Fibroblast of peridontal ligament (primary cell): ENCODE data around the gene CTNNA2.

ENCODE experiments used
- DNase-seq: peaks from one replicate; pipeline ENCODE4 v3.0.0-alpha.2; 2010; ENCODE audit errors: extremely low read depth

CTNNA2 gene

DNA sequence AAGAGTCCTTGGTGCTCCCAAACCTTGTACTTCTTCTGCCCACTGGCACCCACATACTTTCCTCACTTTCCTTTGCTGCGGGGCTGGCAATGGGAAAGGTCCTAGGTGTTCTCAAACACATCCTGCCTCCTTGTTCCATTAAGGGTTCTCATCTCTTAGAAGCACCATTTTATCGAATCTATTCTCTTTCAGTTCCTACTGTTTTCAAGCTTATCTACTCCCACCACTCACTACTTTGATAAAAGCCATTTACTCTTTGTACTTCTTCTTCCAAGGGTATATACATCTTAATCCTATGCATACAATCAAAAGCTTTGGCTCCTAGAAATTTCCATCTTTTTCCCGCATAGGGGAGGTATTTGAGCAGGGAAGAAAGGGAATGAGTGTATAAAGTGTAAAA lies 868.8 kb downstream of the CTNNA2 start:
- DNase-seq = no peak

DNA sequence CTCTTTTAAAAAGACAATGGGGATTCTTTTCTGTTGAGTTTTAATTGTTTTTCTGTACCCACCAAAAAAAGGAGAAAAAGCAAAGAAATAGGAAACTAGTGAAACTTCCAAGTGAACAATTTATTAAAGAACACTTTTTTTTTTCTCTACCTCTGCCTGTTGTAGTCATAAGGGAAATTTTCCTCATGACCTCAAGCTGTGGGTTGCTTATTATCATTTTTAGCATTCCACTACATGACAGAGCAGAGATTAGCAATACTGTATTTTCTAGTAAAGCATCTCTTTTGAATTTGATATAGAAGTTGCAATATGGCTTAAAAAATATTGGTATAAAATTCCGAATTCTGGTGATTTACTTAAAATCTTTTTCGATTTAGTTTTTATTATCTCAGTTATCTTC lies 879.6 kb downstream of the CTNNA2 start:
- peak; percentile 11 for DNase-seq

DNA sequence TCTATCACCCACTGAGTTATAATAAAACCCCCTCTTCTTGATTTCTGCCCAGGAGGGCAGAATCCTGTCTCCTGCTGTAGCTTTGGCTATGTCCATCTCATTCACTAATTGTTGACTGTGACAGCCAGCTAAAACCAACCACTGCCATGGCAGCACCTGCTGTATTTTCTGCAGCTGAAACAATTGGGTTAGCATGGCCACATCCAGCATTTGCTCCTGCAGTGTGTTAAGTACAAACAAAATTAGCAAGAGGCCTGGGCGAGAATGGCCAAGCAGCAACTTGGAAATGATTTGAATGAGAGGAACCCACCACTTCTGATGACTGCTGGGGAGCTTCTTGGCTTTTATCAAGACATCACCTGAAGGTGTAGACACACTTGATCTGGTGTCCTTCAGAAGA lies 881.1 kb downstream of the CTNNA2 start:
- DNase-seq = no peak

DNA sequence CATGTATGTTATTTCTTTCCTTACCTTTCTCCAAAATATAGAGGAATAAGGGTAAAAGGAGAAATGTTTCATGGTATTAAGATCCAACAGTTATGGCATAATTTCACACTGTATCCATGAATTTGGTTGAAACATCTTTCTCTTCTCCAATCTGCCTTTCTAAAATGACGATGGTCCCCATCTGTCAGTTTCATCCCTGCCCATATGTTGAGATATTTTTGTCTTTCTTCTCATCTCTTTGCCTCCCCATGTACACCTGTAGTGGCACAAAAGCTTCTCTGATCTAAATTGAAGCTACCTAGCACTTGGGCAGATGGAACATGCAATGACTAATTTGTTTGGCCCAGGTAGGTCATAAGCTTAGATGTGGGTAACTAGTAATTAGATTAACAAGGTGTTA lies 882.4 kb downstream of the CTNNA2 start:
- DNase-seq = no peak

DNA sequence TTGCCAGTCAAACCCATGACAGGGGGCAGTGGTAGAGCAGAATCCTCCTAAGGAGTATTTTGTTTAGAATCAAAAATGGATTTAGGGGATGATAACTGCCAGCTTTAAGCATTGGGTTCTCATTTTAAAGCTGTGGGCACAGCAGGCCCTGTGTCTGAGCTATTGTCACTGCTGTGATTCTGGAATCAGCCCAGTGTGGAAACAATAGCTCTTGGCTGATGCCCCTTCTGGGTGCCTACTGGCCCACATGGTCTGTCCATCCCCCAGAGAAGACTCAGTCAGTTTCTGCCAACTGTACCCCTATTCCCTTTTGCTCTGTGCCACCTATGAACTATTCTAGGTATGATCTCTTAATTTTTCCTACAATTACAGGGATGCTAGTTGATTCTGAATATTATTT lies 883.4 kb downstream of the CTNNA2 start:
- DNase-seq = no peak

DNA sequence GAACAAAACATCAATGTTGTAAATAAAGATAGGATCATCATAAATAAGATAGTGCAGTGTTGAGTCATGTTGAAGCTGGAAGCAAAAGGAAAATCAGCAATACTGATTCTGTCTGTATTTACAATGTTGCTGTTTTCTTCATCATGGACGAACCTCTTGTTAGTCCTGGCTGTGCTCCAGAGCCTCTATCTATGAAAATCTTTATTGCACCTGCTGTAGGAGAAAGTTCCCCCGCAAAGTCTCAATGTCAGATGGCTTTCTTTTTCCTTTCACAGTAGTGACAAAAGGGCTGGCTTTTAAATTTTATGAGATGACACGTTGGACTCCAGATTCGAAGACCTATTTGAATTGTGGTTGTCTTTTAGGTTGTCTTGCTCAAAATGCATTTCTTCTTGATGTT lies 890.2 kb downstream of the CTNNA2 start:
- no peak for DNase-seq

DNA sequence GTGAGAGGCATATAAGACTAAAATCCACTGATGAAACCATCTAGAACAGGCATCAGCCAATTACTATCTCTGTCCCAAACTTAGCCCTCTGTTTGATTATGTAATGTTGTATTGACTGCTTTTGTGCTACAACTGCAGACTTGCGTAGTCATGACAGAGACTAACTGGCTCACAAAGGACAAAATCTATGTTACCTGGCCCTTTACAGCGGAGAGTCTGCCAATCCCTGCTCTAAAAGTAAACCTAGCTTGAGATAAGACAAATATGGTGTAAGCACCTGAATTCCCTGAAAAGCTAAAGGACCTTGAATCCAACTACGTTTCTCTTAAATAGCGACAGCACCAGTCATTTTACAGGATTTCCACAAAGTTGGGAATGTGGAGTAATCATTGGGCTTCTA lies 894.5 kb downstream of the CTNNA2 start:
- DNase-seq = no peak

DNA sequence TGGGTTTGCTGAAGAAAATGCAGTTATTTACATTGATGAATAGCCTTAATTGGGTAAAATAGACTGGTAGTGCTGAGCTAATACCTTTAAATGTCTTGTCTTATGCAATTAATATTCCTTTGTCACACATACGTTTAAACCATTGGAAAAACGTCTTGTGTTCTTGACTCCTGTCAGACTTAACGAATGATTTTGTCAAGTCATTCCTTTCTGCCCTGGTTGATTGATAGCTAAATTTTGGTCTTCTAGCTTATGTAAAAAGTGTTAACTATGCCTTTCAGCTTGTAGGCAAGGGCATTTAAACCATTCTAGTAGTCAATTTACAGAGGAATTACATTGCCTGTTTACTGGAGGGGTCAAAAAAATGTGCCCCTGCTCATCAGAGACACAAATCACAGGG lies 897.5 kb downstream of the CTNNA2 start:
- no peak for DNase-seq

DNA sequence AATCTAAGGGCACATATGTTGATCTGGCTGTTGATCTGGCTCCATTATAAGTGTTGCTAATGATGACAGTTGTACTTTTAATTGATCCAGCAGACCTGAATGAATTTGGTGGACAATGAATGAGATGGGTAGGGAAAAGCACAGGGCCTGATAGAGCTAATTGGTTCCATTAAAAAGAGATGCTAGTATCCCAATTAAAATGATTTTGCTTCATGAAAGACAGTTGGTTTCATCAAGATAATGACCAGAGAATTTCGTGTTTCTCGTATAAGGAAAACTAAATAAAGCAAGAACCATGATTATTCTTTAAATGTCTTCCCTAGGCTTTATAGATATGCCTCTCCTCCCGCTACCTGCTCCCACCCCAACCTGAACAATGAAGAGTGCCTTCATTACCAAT lies 900.3 kb downstream of the CTNNA2 start:
- no peak for DNase-seq

DNA sequence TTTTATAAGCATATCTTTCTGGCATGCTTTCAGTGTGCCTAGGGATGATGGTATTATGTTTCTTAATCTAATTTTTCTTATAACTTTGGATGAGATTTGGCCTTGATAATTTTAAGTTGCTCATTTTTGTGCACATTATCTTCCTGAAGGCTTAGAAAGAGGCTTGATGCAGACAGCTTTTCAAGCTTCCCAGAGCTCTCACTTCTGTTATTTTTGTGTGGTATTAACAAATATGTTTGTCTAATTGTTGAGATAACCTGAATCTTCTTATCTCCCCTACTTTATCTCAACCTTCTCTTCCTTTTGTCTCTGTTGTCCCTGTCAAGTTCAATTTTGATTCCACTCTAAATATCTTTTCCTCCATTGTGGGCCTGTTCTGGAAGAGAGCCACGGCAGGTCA lies 904.9 kb downstream of the CTNNA2 start:
- DNase-seq = no peak

DNA sequence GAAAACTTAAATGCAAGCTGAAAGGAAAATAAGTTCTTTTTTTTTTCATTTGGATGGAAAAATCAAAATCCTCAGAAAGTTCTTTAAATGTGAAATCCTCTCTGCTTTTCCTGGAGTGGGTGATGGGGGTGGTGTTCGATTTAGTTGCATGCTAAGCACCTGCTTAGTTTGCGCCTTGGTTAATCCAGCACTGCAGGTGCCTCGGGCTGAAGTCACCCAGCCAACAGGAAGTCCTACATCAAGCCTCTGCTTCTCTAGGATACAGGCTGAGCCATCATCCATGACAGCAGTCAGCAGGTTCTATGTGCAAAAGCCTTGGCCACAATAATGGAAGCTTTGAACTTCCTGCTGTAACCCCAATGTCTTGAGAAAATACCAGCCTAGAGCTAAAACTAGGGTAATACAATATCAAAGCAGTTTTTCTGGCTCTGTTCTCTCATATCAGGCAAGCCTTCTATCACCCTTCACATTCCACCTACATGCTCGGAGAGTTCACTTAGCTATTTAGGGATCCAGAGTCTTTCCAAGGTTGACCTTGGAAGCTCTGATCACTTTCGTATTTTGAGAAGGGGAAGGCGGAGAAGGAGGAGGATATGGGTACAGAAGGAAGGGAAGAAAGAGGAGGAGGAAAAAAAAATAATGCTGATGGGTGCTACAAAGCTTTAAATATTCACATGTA lies 907.8 kb downstream of the CTNNA2 start:
- no peak for DNase-seq

DNA sequence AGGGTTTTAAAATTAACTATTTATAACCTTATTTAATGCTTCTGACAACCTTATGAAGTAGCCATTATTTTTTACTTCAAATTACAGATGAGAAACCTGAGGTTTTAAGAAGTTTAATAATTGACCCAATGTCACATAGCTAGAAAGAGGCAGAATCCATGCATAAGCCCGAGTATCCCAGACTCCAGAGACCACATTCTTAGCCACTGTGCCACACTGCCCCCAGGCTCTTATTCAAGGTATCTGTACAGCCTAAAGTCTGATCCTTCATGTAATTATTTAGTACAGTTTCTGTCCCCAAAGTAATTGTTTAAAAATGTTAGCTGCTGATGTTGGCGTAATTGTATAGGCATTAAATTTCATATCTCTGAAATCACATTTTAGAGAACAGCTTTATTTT lies 916.4 kb downstream of the CTNNA2 start:
- no peak for DNase-seq

DNA sequence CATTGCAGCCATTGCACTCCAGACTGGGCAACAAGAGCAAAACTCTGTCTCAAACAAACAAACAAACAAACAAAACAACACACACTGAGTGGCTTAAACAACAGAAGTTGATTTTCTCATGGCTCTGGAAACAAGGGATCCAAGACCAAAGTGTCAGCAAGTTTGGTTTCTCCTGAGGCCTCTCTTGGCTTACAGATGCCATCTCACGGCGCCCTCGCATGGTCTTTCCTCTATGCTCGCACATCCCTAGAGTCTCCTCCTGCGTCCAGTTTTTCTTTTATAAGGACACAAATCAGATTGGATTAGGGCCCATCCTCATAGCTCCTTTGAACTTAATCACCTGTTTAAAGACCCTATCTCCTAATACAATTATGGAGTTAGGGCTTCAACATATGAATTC lies 925.1 kb downstream of the CTNNA2 start:
- no peak for DNase-seq

DNA sequence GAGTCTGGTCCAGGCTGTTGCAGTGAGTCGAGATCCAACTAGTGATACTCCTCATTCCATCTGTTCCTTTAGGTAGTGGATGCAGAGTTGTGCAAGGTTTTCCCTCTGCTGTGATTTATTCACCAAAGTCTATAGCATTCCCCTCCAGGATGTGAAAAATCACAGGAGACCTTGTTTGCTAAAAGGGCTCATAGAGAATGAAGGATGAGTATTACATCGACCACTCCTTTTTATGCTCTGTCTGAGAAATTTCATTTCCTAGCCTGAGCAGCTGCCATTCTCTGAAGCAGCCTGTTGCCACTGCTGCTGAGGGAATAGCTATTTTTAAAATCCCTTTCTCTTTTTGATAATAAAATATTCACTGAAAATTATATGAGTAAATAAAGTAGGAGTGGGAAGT lies 925.8 kb downstream of the CTNNA2 start:
- DNase-seq = no peak

DNA sequence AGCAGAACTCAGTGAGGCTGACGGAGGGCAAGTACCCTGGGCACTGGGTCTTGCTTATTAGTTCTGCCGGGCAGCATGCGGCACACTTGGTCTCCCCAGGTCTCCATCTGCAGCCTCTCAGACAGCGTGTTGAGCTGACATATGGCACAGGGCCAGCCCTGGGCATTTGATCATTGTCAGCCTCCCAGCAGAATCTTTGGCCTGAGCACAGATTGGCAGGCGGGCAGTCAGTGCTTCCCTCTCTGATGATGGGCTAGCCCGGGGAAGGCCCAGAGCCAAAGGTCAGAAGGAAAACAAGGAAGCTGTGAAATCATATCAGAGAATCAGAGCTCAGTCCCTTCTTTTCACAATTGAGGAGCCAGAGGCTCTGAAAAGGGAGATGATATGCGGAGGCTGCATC lies 941.8 kb downstream of the CTNNA2 start:
- no peak for DNase-seq

DNA sequence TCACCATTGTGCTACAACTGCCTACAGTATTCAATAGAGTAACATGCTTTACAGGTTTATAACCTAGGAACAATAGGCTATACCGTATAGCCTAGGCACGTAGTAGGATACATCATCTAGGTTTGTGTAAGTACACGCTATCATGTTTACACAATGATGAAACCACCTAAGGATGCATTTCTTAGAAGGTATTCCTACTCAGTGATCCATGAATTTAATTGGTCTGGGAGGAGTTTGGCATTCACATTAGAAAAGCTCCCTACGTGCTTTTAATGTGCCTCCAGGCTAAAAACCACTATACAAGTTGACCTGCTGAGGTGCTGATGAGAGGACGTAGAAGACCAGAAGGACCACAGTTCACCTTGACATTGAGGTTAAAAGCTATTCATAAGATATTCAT lies 946.2 kb downstream of the CTNNA2 start:
- DNase-seq = no peak

DNA sequence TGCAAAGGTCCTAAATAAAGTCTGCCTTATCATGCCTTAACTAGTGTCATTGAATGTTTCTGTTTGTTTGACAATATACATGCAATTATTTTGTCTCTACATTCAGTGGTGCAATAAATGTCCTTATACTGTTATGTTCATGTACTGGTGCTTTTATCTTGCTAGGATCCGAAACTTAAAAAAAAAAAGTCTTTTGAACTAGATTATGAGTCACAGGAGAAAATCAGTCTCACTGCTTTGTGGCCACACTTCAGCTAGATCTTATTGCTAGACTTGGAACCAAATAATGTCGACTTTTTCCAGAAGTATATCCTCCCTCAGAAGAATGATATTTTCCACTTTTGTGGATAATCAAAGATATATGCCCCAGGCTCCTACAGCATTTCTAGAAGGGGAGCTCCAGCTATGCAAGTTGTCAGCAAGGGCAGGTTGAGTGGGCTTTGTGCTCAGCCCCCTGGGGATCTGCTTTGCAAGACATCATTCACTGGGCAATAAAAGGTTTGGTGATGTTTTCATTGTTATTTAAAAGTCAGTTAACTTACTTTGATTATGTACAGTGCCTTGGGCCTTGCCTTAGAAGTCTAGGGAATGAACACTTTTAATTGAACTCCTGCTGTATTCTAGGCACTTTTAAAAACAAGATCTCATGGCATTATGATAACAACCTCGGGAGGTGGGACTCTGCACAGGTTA lies 948.8 kb downstream of the CTNNA2 start:
- DNase-seq = peak; percentile 2

DNA sequence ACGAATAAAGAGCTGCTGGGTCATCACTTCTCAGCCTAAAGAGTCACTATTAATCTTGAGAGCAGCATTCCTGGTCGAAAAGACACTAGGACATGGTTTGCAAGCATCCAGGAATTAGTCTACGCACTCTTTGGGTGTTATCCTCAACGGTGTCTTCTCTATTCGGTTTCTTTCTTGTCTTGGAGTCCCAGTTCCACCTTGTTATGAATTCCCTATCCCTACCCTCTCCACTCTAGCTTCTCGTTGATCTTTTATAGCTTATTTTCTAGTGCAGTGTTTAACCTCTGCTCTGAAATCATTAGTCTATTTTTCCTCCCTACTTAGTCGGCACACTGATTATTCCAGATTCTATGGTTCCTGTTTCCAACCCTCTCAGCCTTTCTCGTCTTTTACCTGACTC lies 949.8 kb downstream of the CTNNA2 start:
- DNase-seq = no peak

DNA sequence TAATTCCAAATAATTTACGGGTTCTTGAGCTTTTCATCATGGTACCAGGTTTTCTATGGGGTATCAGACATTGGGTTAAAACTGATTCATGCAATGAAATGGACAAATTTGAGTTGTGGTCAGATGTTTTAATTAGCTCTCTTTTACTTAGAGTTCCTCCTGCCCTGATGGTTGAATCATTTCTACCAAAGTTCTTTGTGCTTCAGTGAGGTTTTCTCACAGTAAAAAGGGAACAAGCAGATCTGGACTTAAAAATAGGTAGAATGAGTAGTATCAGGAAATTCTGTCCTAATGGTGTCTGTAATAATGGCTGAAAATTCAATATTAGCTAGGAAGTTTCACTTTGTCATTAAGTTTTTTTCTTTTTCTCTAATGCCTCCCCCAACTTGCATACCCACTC lies 951.4 kb downstream of the CTNNA2 start:
- no peak for DNase-seq

DNA sequence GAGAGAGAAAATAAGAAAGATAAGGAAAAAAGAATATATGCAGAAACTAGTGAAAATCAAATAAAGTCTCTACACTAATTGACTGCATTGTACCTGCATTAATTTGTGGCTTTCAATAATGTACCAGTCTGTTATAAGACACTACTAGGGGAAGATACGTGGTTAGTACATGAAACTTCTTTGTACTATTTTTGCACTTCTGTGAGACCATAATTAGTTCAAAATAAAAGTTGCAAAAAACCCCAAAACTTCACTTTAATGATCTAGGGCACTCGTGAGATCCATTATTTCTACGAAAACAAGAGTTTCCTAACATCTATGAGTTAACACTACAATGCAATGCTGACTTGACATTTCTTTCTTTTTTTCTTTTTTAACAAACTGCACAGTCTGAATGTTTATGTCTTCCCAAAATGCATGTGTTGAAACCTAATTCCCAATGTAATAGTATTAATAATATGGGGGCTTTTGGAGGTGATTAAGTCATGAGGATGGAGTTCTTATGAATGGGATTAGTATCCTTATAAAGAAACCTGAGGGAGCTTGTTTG lies 954.5 kb downstream of the CTNNA2 start:
- DNase-seq = no peak

DNA sequence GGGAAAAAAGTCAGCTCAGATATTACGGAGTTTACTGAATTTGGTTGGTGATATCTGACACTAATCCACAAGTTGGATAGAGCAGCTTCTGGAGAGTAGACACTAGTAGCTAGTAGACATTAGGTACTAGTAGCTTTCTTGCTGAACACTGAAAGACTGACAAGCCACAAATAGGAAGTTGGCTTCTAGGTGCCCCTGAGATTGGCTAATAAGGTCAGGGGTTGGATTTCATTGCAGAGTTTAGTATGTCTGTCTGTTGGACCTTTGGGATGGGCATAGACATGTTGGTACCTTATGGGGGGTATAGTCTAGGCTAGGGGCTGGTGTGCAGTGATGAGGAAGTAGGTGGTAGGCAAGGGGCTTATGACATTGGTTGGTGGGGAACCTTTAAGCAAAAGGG lies 956.6 kb downstream of the CTNNA2 start:
- no peak for DNase-seq

DNA sequence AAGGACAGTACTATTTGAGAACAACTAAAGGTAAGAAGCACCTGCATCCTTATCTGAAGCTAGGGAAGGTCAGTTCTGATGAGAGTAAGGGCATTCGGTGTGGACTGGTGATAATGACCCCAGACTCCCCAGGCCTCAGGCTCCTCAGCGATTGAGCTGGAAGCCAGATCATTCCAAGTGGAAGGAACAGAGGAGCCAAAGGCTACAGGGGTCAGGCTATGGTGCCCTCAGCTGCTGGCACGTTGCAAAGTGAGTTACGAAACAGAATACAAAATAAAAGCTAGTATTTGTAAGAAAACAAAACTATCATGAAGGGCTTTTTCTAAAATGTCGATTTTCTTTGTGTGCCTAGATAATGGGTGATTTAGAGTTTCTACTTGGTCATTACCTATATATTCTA lies 960.2 kb downstream of the CTNNA2 start:
- DNase-seq = no peak

DNA sequence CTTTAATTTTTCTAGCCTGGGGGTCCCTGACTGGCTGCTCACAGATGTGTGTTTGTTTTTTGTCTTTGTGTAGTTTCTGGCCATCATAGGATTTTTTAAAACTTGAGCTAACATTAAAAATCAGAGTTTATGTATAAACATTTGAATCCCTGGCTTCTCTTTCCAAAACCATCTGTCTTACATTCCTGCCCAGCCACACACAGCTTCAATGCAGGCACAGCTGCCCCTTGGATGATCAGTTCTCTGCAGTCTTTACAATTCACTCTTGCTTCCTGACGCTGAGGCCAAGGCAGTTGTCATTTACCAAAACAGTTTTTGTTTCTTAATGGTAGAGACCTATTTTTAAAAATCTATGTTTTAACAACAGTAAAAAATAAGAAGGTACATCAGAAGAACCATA lies 960.9 kb downstream of the CTNNA2 start:
- DNase-seq = peak; percentile 53

DNA sequence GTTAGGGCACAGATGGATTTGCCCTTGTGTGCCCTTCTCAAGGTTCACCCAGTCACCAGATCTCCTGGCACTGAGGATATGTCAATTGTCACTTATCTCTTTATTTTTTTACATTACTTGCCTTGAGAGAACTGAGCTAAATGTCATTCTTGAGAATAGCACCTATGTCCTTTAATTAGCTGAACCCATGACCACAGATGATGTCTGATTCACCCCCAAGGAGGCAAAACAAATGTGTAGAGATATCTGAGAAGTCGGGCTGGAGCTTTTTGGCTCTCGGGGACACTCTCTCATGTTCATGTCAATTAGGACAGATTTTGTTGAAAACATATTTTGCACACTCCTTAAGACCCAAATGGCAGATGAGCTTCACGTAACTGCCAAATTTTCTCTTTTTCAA lies 963.1 kb downstream of the CTNNA2 start:
- no peak for DNase-seq
